KMS-11 (cell line): ENCODE results near the gene RUSC1.

Experiments used
- H2AFZ ChIP-seq: fragments of 200-600 bp; sonication (generic); 2 replicates; pipeline ENCODE4 v1.6.1; 2016; ENCODE audit warnings: antibody characterized with exemption, mixed run types, low read depth
- H3K27ac ChIP-seq: fragments of 200-600 bp; sonication (generic); 2 replicates; pipeline ENCODE4 v1.6.1; 2016; ENCODE audit warnings: mild to moderate bottlenecking, mixed run types
- H3K27me3 ChIP-seq: fragments of 200-600 bp; sonication (generic); 2 replicates; pipeline ENCODE4 v1.6.1; 2017; ENCODE audit warnings: mild to moderate bottlenecking, low read depth, mixed run types, moderate library complexity; ENCODE audit not compliant: insufficient read depth
- H3K36me3 ChIP-seq: fragments of 200-600 bp; sonication (generic); 2 replicates; pipeline ENCODE4 v1.6.1; 2017; ENCODE audit warnings: mild to moderate bottlenecking, mixed run types; ENCODE audit not compliant: insufficient read depth
- H3K4me1 ChIP-seq: fragments of 200-600 bp; sonication (generic); 2 replicates; pipeline ENCODE4 v1.6.1; 2016; ENCODE audit warnings: mild to moderate bottlenecking, low read depth, mixed run types; ENCODE audit not compliant: poor library complexity, severe bottlenecking
- H3K4me2 ChIP-seq: fragments of 200-600 bp; sonication (generic); 2 replicates; pipeline ENCODE4 v1.7.0; 2016; ENCODE audit warnings: mild to moderate bottlenecking, mixed run types
- H3K4me3 ChIP-seq: fragments of 200-600 bp; sonication (generic); IDR thresholded peaks from 2 replicates; pipeline ENCODE4 v1.6.1; 2017; ENCODE audit warnings: low read depth, low read length, mixed read lengths; ENCODE audit not compliant: insufficient read depth
- H3K79me2 ChIP-seq: fragments of 200-600 bp; sonication (generic); 2 replicates; pipeline ENCODE4 v1.6.1; 2016; ENCODE audit warnings: low read depth, mixed run types; ENCODE audit not compliant: insufficient read depth
- H3K9ac ChIP-seq: fragments of 200-600 bp; sonication (generic); 2 replicates; pipeline ENCODE4 v1.6.1; 2016; ENCODE audit warnings: mild to moderate bottlenecking, mixed run types
- H4K20me1 ChIP-seq: fragments of 200-600 bp; sonication (generic); 2 replicates; pipeline ENCODE4 v1.6.1; 2016; ENCODE audit warnings: mild to moderate bottlenecking, mixed run types; ENCODE audit not compliant: insufficient read depth
- CTCF ChIP-seq: fragments of 200-600 bp; sonication (generic); conservative IDR thresholded peaks from 2 replicates; pipeline ENCODE4 v1.6.1; 2017; ENCODE audit warnings: low read depth, mild to moderate bottlenecking, antibody characterized with exemption, low read length, moderate library complexity, mixed read lengths

Gene RUSC1

GRCh38 chr1:155334962-155335361 is 14.3 kb downstream of the RUSC1 start:
- H3K4me1 ChIP-seq, result no peaks in the 10 kb centered on the region
- no peak overlapping the region for H3K27ac ChIP-seq
- no peak for TF ChIP-seq CTCF
- H3K79me2 ChIP-seq, result no peaks in the 10 kb centered on the region
- no peak overlapping the region for H3K4me2 ChIP-seq
- peaks cover 4% of the 10 kb centered on the region; the same call in 1 of the 2 replicates for H3K36me3 ChIP-seq
- H3K27me3 ChIP-seq, result no peaks in the 10 kb centered on the region
- no peak overlapping the region for H2AFZ ChIP-seq
- H3K9ac ChIP-seq, result no peak overlapping the region
- no peak overlapping the region for H3K4me3 ChIP-seq
- no peaks in the 10 kb centered on the region; the same call in 1 of the 2 replicates for H4K20me1 ChIP-seq

GRCh38 chr1:155339515-155340097 is 18.9 kb downstream of the RUSC1 start:
- H3K4me3 ChIP-seq, result no peak overlapping the region
- H2AFZ ChIP-seq, result no peak overlapping the region
- H3K27me3 ChIP-seq, result no peaks in the 10 kb centered on the region
- peaks cover 41% of the 10 kb centered on the region; the same call in 1 of the 2 replicates for H3K36me3 ChIP-seq
- no peaks in the 10 kb centered on the region; the same call in 1 of the 2 replicates for H4K20me1 ChIP-seq
- H3K27ac ChIP-seq, result no peak overlapping the region
- no peaks in the 10 kb centered on the region for H3K4me1 ChIP-seq
- TF ChIP-seq CTCF, result no peak
- H3K79me2 ChIP-seq, result no peaks in the 10 kb centered on the region
- no peak overlapping the region for H3K4me2 ChIP-seq
- H3K9ac ChIP-seq, result no peak overlapping the region

GRCh38 chr1:155342842-155343241 is 22.1 kb downstream of the RUSC1 start:
- no peak overlapping the region for H3K9ac ChIP-seq
- no peaks in the 10 kb centered on the region for H3K79me2 ChIP-seq
- no peak overlapping the region for H3K4me3 ChIP-seq
- TF ChIP-seq CTCF, result no peak
- no peaks in the 10 kb centered on the region for H3K4me1 ChIP-seq
- no peak overlapping the region for H3K27ac ChIP-seq
- peaks cover 58% of the 10 kb centered on the region; the same call in 1 of the 2 replicates for H3K36me3 ChIP-seq
- H3K4me2 ChIP-seq, result no peak overlapping the region
- no peak overlapping the region for H2AFZ ChIP-seq
- no peaks in the 10 kb centered on the region; the same call in 1 of the 2 replicates for H4K20me1 ChIP-seq
- H3K27me3 ChIP-seq, result no peaks in the 10 kb centered on the region

GRCh38 chr1:155352631-155353030 is 31.9 kb downstream of the RUSC1 start:
- Histone ChIP-seq H4K20me1 (no peaks in the 10 kb centered on the region), H2AFZ (no peak overlapping the region), H3K36me3 (peaks cover 48% of the 10 kb centered on the region), H3K4me1 (no peaks in the 10 kb centered on the region), H3K79me2 (no peaks in the 10 kb centered on the region), H3K4me3 (no peak overlapping the region), H3K27ac (no peak overlapping the region), H3K9ac (no peak overlapping the region), H3K27me3 (no peaks in the 10 kb centered on the region), H3K4me2 (no peak overlapping the region)
- no peak for TF ChIP-seq CTCF
